Activated CD4-positive, alpha-beta memory T cell treated with anti-CD3 and anti-CD28 coated beads, Interleukin-2, amount 10 ng/mL, durations not matched to agents 7 days and 5 days (primary cell): ENCODE data around the gene C10orf71. TPM values are rescaled to one million over a fixed set of nuclear protein-coding genes. Genes with fewer than 3 reads are reported as not detected.

ENCODE experiments used
- CTCF ChIA-PET: fragments of 350-600 bp; sonication (Branson Sonifier 250); formaldehyde crosslinking; loops from one replicate; lab custom pipeline; 2021; ENCODE audit warnings: antibody characterized with exemption, inconsistent platforms; lab: Charles Lee
- POLR2A ChIA-PET: fragments of 350-600 bp; sonication (Branson Sonifier 250); formaldehyde crosslinking; loops from one replicate; lab custom pipeline; 2021; ENCODE audit warnings: antibody characterized with exemption; lab: Charles Lee
- DNase-seq: peaks from one replicate; pipeline ENCODE4 v3.0.0-alpha.2; 2020
- H3K27ac Mint-ChIP-seq: one replicate; pipeline ENCODE4 v1.8.0; 2021; ENCODE audit warnings: mild to moderate bottlenecking, mixed read lengths
- H3K27me3 Mint-ChIP-seq: one replicate; pipeline ENCODE4 v1.8.0; 2021; ENCODE audit warnings: mixed read lengths
- H3K36me3 Mint-ChIP-seq: one replicate; pipeline ENCODE4 v1.8.0; 2021; ENCODE audit warnings: low read depth, mixed read lengths
- H3K4me1 Mint-ChIP-seq: one replicate; pipeline ENCODE4 v1.8.0; 2021; ENCODE audit warnings: mixed read lengths
- H3K4me3 Mint-ChIP-seq: one replicate; pipeline ENCODE4 v1.8.0; 2021; ENCODE audit warnings: mild to moderate bottlenecking, mixed read lengths
- H3K9me3 Mint-ChIP-seq: one replicate; pipeline ENCODE4 v1.8.0; 2021; ENCODE audit warnings: mixed read lengths
- total RNA-seq, 2 experiments: library from RNA; stranded (reverse); gene quantifications; one replicate each; pipeline ENCODE4 v1.2.3, GENCODE V29; 2021

Gene C10orf71
- total RNA-seq, 2 experiments from 2014 or later = not detected

DNA sequence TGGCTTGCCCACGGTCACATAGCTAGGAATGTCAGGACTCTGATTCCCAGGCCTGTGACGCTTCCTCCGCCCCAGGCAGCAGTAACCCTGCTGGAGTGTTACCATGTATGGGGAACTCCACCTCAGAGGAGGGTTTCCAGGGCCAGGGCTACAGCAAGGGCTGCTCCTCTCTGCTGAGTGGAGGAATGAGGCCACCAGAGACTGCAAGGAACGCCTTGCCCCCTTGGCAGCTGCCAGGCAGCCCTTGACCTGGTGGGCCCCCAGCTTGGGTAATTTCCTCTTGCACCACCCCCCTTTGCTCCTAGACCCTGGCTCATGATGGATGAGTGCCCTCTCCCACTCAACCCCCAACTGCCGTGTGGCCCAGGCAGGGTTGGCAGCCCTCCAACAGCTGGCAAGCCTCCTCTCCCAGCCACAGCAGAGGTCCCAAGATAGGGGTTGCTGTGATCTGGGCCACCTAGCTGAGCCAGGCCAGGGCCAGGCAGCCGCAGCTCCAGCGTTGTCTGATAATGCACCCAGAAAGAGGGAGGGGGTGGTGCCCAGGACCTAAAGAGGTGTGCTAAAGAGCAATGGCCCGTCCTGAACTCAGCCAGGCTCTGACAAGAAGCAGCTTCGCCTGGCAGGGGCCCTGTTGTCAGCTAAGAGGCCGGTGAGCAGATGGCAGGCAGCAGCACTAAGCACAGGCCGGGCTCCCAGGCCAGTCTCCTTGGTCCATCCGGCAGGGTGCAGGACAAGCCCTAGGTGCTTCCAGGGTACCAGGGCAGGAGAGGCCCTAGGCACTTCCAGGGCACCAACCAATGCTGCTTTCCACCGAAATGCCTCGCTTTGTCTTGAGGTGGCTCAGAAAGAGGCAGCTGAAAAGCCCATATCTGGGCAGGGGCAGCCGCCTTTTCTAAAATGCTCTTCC lies 61.6 kb downstream of the C10orf71 start:
- CTCF ChIA-PET = no interaction called here
- H3K27ac Mint-ChIP-seq = no peak overlapping the region

GRCh38 chr10:49361178-49361554 lies 62.2 kb downstream of the C10orf71 start:
- H3K4me3 Mint-ChIP-seq = no peak overlapping the region
- no peaks in the 10 kb centered on the region for H3K27me3 Mint-ChIP-seq
- no peak for DNase-seq
- ChIA-PET CTCF (no interaction called here), POLR2A (no interaction called here)
- peaks cover 4% of the 10 kb centered on the region for H3K4me1 Mint-ChIP-seq
- no peaks in the 10 kb centered on the region for H3K36me3 Mint-ChIP-seq
- no peak overlapping the region for H3K27ac Mint-ChIP-seq
- H3K9me3 Mint-ChIP-seq = no peaks in the 10 kb centered on the region

More for the DNA sequence above, 61.6 kb downstream of the C10orf71 start:
- POLR2A ChIA-PET = no interaction called here
- no peak overlapping the region for H3K4me3 Mint-ChIP-seq
- DNase-seq = no peak
- H3K9me3 Mint-ChIP-seq = peaks cover 2% of the 10 kb centered on the region
- no peaks in the 10 kb centered on the region for H3K36me3 Mint-ChIP-seq
- H3K4me1 Mint-ChIP-seq = peaks cover 6% of the 10 kb centered on the region
- peaks cover 3% of the 10 kb centered on the region for H3K27me3 Mint-ChIP-seq

DNA sequence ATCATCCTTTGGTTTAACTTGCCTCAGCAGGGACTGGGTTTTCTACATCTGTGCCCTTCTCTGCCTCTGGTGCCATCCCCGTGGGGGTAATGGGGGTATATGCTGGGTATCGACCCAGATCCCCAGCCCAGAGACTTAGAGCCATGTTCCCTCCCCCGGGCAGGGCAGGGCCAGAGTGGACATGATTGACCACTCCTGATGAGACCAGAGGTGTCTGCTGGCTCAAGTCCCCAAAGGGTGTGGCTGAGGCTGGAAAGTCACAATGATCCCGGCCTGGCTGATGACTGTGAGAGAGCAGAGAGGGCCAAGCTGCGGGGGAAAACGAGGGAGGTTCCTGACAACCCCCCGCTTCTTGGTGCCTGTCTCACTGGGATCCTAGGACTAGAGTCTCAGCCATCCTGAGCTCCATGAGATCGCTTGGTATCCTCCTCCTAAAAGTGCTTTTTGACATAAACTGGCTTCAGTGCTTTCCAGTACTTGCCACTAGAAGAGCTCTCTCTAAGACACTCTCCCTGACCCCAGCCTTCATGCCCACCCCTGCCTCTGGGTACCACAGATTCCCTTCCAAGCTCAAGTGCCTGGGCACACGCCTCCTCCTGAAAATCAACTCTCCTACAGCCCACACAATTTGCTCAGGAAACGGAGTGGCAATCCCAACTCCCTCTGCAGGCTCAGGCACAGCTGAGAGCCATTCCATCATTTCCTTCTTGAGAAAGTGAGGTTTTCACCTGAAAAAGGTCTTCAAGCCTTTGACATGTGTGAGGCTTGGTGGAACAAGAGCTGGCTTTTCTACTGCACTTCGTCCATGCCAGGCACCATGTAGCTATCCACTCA lies 63.0 kb downstream of the C10orf71 start:
- no peaks in the 10 kb centered on the region for H3K4me1 Mint-ChIP-seq
- H3K36me3 Mint-ChIP-seq = no peaks in the 10 kb centered on the region
- CTCF ChIA-PET = no interaction called here
- H3K27ac Mint-ChIP-seq = no peak overlapping the region
- POLR2A ChIA-PET = no interaction called here
- DNase-seq = no peak
- no peaks in the 10 kb centered on the region for H3K9me3 Mint-ChIP-seq
- no peaks in the 10 kb centered on the region for H3K27me3 Mint-ChIP-seq
- no peak overlapping the region for H3K4me3 Mint-ChIP-seq

GRCh38 chr10:49362596-49363260 lies 63.8 kb downstream of the C10orf71 start:
- POLR2A ChIA-PET = no interaction called here
- Mint-ChIP-seq H3K9me3 (no peaks in the 10 kb centered on the region), H3K4me3 (no peak overlapping the region), H3K36me3 (no peaks in the 10 kb centered on the region), H3K27ac (no peak overlapping the region), H3K27me3 (no peaks in the 10 kb centered on the region), H3K4me1 (no peaks in the 10 kb centered on the region)
- no peak for DNase-seq
- CTCF ChIA-PET = no interaction called here

GRCh38 chr10:49363309-49364031 lies 64.5 kb downstream of the C10orf71 start:
- no peak for DNase-seq
- H3K27ac Mint-ChIP-seq = no peak overlapping the region
- H3K4me1 Mint-ChIP-seq = no peaks in the 10 kb centered on the region
- CTCF ChIA-PET = no interaction called here
- POLR2A ChIA-PET = no interaction called here
- H3K9me3 Mint-ChIP-seq = no peaks in the 10 kb centered on the region
- H3K36me3 Mint-ChIP-seq = no peaks in the 10 kb centered on the region
- no peak overlapping the region for H3K4me3 Mint-ChIP-seq
- H3K27me3 Mint-ChIP-seq = peaks cover 1% of the 10 kb centered on the region

GRCh38 chr10:49364051-49364450 lies 65.1 kb downstream of the C10orf71 start:
- POLR2A ChIA-PET = no interaction called here
- no peak overlapping the region for H3K27ac Mint-ChIP-seq
- peaks cover 1% of the 10 kb centered on the region for H3K27me3 Mint-ChIP-seq
- H3K9me3 Mint-ChIP-seq = no peaks in the 10 kb centered on the region
- no peak overlapping the region for H3K4me3 Mint-ChIP-seq
- no peaks in the 10 kb centered on the region for H3K36me3 Mint-ChIP-seq
- no peaks in the 10 kb centered on the region for H3K4me1 Mint-ChIP-seq
- no peak for DNase-seq
- CTCF ChIA-PET = no interaction called here

DNA sequence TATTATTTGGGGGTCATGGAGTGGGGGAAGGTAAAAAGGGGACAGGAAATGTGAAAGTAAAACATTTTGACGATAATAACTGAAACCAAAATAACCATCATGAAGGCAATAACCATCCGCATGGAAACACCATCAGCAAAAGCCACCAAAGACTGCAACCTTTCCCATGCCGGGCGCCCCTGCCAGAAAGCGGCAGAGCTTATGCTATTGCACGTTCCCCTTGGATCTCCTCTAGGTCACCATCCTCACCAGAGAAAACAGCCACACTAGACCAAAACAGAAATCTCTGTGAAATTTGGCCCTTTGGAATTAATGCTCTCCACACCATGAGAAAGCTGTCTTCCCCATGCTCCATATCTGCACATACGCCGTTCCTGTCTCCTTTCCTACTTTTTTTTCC lies 65.8 kb downstream of the C10orf71 start:
- H3K27me3 Mint-ChIP-seq = peaks cover 3% of the 10 kb centered on the region
- no peaks in the 10 kb centered on the region for H3K4me1 Mint-ChIP-seq
- no peaks in the 10 kb centered on the region for H3K36me3 Mint-ChIP-seq
- H3K4me3 Mint-ChIP-seq = no peak overlapping the region
- DNase-seq = no peak
- H3K27ac Mint-ChIP-seq = no peak overlapping the region
- ChIA-PET CTCF (no interaction called here), POLR2A (no interaction called here)
- no peaks in the 10 kb centered on the region for H3K9me3 Mint-ChIP-seq

DNA sequence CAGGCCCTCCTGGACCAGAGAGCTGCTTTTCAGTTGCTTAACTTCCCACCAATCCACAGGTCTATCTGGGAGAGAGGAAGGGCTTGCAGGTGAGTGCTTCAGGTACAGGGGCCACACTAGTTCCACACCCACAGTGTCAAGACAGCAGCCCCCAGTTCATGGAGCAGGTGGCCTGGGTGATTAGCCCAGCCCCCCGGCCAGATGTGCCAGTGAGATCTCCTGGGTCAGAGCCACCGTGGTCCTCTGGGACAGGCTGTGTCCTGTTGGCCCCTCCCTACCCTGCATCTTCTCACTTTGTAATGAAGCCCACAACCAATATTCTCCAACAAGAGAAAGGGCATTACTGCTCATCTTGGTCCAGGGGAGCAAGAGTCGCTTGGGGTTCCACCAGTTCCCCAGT lies 66.3 kb downstream of the C10orf71 start:
- ChIA-PET POLR2A (no interaction called here), CTCF (no interaction called here)
- DNase-seq = no peak
- no peak overlapping the region for H3K27ac Mint-ChIP-seq
- H3K36me3 Mint-ChIP-seq = no peaks in the 10 kb centered on the region
- no peaks in the 10 kb centered on the region for H3K4me1 Mint-ChIP-seq
- no peak overlapping the region for H3K4me3 Mint-ChIP-seq
- no peaks in the 10 kb centered on the region for H3K9me3 Mint-ChIP-seq
- peaks cover 3% of the 10 kb centered on the region for H3K27me3 Mint-ChIP-seq

- no peak for DNase-seq
- ChIA-PET CTCF (no interaction called here), POLR2A (no interaction called here)
- Mint-ChIP-seq H3K4me3 (no peak overlapping the region), H3K27ac (no peak overlapping the region), H3K36me3 (no peaks in the 10 kb centered on the region), H3K27me3 (peaks cover 3% of the 10 kb centered on the region), H3K4me1 (no peaks in the 10 kb centered on the region), H3K9me3 (no peaks in the 10 kb centered on the region)
These were observed 66.9 kb downstream of the C10orf71 start for GRCh38 chr10:49365675-49366415.

DNA sequence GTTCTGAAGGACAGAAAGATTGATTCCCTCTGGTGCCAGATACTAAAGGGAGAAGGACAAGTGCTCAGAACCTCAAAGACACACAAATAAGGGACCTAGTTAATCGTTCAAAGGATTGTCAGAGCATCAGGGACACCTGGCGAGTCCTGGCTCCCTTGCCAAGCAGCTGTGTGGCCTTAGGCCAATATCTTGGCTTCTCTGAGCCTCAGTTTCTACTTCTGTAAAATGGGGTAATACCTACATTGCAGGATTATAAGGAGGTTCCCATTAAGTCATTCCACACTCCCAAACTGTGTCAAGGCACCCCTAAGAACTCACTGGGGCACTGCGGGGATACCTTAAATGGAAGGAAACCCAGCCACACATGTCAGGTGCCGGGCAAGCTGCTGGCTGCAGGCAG lies 67.5 kb downstream of the C10orf71 start:
- Mint-ChIP-seq H3K27me3 (peaks cover 3% of the 10 kb centered on the region), H3K36me3 (no peaks in the 10 kb centered on the region), H3K4me1 (no peaks in the 10 kb centered on the region), H3K4me3 (no peak overlapping the region), H3K9me3 (no peaks in the 10 kb centered on the region), H3K27ac (no peak overlapping the region)
- ChIA-PET CTCF (no interaction called here), POLR2A (no interaction called here)
- no peak for DNase-seq

DNA sequence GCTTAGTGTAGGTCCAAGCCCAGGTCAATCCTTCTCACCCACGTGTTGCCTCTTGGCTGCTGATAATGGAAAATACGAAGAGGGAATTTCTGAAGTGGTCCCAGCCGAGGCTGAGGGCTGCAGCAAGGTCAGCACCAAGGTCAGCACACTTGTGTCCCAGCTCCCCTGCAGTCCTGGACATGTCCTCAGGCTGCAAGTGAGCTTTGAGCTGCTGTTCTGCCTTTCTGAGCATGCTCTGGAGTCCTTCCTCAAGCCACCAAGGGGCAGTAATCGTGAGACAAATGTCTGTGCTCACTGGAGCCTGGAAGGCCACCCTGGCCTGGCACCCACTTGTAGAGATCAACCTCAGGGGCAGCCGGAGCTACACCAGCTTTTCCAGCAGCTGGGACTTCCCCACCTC lies 68.6 kb downstream of the C10orf71 start:
- H3K9me3 Mint-ChIP-seq = no peaks in the 10 kb centered on the region
- POLR2A ChIA-PET = no interaction called here
- no peak overlapping the region for H3K4me3 Mint-ChIP-seq
- no peak for DNase-seq
- H3K4me1 Mint-ChIP-seq = no peaks in the 10 kb centered on the region
- no peak overlapping the region for H3K27ac Mint-ChIP-seq
- peaks cover 3% of the 10 kb centered on the region for H3K27me3 Mint-ChIP-seq
- no peaks in the 10 kb centered on the region for H3K36me3 Mint-ChIP-seq
- CTCF ChIA-PET = no interaction called here

DNA sequence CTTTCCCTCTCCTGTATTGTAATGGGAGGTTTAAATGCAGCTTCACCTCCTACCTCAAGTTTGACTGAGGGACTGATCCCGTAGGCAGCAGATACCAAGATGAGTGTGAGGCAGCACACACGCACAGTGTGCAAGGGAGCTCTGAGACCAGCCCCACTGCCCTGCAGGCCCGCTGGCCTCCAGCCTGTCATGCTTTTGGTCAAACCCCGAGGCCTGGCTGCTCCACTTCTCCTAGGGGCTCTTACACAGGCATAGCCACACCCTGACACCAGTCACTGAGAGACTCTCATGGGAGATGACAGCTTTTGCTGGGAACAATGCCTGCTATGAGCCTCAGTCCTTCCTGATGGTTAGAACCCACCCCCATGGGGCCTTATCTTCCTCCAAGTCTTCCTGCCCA lies 69.3 kb downstream of the C10orf71 start:
- H3K27me3 Mint-ChIP-seq = peaks cover 3% of the 10 kb centered on the region
- H3K4me3 Mint-ChIP-seq = no peak overlapping the region
- H3K9me3 Mint-ChIP-seq = no peaks in the 10 kb centered on the region
- POLR2A ChIA-PET = no interaction called here
- DNase-seq = no peak
- H3K27ac Mint-ChIP-seq = no peak overlapping the region
- no peaks in the 10 kb centered on the region for H3K36me3 Mint-ChIP-seq
- CTCF ChIA-PET = no interaction called here
- no peaks in the 10 kb centered on the region for H3K4me1 Mint-ChIP-seq
